ENCODE data around the gene KDM1B.

- TF ChIP-seq ESRRA (IDR thresholded peaks at IDR 0.05; ENCODE audit: borderline replicate concordance, low read depth) = no peak
- no peak for TF ChIP-seq POLR2A (conservative IDR thresholded peaks at IDR 0.05)
- TF ChIP-seq, protein P1, sequence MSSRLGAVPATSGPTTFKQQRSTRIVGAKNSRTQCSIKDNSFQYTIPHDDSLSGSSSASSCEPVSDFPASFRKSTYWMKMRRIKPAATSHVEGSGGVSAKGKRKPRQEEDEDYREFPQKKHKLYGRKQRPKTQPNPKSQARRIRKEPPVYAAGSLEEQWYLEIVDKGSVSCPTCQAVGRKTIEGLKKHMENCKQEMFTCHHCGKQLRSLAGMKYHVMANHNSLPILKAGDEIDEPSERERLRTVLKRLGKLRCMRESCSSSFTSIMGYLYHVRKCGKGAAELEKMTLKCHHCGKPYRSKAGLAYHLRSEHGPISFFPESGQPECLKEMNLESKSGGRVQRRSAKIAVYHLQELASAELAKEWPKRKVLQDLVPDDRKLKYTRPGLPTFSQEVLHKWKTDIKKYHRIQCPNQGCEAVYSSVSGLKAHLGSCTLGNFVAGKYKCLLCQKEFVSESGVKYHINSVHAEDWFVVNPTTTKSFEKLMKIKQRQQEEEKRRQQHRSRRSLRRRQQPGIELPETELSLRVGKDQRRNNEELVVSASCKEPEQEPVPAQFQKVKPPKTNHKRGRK (tag; IDR thresholded peaks at IDR 0.05) = no peak
- no peak for TF ChIP-seq RAD51 (IDR thresholded peaks at IDR 0.05; ENCODE audit: borderline replicate concordance, low read depth)
- TF ChIP-seq, protein P2, sequence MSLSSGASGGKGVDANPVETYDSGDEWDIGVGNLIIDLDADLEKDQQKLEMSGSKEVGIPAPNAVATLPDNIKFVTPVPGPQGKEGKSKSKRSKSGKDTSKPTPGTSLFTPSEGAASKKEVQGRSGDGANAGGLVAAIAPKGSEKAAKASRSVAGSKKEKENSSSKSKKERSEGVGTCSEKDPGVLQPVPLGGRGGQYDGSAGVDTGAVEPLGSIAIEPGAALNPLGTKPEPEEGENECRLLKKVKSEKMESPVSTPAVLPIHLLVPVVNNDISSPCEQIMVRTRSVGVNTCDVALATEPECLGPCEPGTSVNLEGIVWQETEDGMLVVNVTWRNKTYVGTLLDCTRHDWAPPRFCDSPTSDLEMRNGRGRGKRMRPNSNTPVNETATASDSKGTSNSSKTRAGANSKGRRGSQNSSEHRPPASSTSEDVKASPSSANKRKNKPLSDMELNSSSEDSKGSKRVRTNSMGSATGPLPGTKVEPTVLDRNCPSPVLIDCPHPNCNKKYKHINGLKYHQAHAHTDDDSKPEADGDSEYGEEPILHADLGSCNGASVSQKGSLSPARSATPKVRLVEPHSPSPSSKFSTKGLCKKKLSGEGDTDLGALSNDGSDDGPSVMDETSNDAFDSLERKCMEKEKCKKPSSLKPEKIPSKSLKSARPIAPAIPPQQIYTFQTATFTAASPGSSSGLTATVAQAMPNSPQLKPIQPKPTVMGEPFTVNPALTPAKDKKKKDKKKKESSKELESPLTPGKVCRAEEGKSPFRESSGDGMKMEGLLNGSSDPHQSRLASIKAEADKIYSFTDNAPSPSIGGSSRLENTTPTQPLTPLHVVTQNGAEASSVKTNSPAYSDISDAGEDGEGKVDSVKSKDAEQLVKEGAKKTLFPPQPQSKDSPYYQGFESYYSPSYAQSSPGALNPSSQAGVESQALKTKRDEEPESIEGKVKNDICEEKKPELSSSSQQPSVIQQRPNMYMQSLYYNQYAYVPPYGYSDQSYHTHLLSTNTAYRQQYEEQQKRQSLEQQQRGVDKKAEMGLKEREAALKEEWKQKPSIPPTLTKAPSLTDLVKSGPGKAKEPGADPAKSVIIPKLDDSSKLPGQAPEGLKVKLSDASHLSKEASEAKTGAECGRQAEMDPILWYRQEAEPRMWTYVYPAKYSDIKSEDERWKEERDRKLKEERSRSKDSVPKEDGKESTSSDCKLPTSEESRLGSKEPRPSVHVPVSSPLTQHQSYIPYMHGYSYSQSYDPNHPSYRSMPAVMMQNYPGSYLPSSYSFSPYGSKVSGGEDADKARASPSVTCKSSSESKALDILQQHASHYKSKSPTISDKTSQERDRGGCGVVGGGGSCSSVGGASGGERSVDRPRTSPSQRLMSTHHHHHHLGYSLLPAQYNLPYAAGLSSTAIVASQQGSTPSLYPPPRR (CRISPR knock-in tag; IDR thresholded peaks at IDR 0.05; ENCODE audit: borderline replicate concordance) = no peak
- TF ChIP-seq SRF (CRISPR knock-in tag; IDR thresholded peaks at IDR 0.05) = no peak
- no peak for TF ChIP-seq JUN (IDR thresholded peaks at IDR 0.05; ENCODE audit: borderline replicate concordance, low read depth, low read length)
- TF ChIP-seq JUN (CRISPR knock-in tag; IDR thresholded peaks at IDR 0.05; ENCODE audit: borderline replicate concordance) = no peak
These were observed 29.1 kb upstream of the KDM1B start for GRCh38 chr6:18126121-18126520.

Measured in K562 (cell line).